C4-2B (cell line): Measurements from ENCODE around the gene NELFB.

Experiments
- CTCF ChIP-seq: fragments of 450-650 bp; conservative IDR thresholded peaks from 2 replicates; pipeline ENCODE4 v1.5.1; 2017; ENCODE audit warnings: mild to moderate bottlenecking
- ZFX ChIP-seq: fragments of 450-650 bp; IDR thresholded peaks from 2 replicates; pipeline ENCODE4 v1.6.1; 2017

- TF ChIP-seq CTCF (no peak), ZFX (no peak)
These were observed 20.1 kb downstream of the NELFB start for GRCh38 chr9:137275203-137275587.
